Measurements from ENCODE around the gene ZNRF3. TPM values are rescaled to one million over a fixed set of nuclear protein-coding genes. Genes with fewer than 3 reads are reported as not detected.

The ZNRF3 gene
- total RNA-seq, 1 donor from 2014 or later = 5.8 TPM

DNA sequence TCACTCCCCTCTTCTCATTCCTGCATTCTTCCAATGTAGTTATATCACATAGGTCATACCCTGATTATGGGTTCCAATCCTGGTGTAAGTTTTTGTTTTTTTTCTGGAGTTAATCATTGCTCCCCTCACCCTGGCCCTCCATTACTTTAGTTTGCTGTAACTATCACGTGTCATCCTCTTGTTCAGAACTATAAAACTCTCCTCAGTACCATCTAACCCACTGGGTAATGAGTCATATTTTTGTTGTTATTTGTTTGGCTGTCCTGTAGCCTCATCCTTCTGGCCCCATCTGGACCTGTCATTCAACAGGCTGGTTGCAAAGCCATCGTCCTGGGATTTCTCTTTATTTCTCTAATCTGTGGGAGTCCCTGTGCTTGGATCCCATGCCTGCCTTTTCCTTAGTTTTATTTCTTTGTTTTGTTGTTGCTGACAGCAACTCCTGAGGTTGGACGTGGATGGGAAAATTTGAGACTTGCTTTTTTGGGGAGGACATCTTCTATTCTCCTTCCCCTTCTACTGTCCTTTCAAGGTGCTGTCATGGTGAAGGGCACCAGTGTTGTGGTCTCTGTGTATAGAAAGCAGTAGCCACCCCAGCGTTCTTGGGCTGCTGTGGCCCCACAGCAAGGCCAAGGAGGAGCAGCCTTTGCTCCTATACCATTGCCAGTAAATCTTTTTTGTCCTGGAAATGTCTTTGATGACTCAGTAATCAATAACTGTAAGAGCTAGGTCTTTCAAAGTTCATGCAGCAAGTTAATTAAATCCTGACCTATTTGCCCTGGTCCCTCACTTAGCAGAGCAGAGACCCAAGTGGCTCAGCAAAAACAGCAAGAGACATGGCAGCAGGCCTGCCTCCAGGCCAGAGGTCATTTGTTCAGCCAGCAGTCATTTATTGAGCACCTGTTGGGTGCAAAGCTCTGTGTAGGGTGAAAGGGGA is 95.8 kb downstream of the ZNRF3 start:
- Histone ChIP-seq H3K4me3 (ENCODE audit: insufficient read depth, low read depth, low read length) (no peak overlapping the region), H3K4me2 (ENCODE audit: low read length) (no peak overlapping the region), H4K20me1 (ENCODE audit: insufficient read depth, low read length) (no peaks in the 10 kb centered on the region), H2AFZ (ENCODE audit: low read depth, low read length) (no peak overlapping the region), H3K4me1 (ENCODE audit: insufficient read depth, low read length) (peaks cover 27% of the 10 kb centered on the region), H3K36me3 (ENCODE audit: insufficient read depth, low read length) (no peaks in the 10 kb centered on the region), H3K9ac (ENCODE audit: low read length) (no peak overlapping the region), H3K9me3 (ENCODE audit: insufficient read depth, low read depth, low read length) (no peaks in the 10 kb centered on the region), H3K79me2 (ENCODE audit: insufficient read depth, low read length) (peaks cover 14% of the 10 kb centered on the region), H3K27ac (ENCODE audit: low read depth, low read length) (no peak overlapping the region), H3K27me3 (ENCODE audit: insufficient read depth, low read length) (no peaks in the 10 kb centered on the region)
- FAIRE-seq (no peak), DNase-seq (ENCODE audit: low read depth) (no peak)
- H3K4me1 Mint-ChIP-seq (ENCODE audit: low read depth, unreplicated experiment) = peaks cover 47% of the 10 kb centered on the region
- TF ChIP-seq, protein P1, sequence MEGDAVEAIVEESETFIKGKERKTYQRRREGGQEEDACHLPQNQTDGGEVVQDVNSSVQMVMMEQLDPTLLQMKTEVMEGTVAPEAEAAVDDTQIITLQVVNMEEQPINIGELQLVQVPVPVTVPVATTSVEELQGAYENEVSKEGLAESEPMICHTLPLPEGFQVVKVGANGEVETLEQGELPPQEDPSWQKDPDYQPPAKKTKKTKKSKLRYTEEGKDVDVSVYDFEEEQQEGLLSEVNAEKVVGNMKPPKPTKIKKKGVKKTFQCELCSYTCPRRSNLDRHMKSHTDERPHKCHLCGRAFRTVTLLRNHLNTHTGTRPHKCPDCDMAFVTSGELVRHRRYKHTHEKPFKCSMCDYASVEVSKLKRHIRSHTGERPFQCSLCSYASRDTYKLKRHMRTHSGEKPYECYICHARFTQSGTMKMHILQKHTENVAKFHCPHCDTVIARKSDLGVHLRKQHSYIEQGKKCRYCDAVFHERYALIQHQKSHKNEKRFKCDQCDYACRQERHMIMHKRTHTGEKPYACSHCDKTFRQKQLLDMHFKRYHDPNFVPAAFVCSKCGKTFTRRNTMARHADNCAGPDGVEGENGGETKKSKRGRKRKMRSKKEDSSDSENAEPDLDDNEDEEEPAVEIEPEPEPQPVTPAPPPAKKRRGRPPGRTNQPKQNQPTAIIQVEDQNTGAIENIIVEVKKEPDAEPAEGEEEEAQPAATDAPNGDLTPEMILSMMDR (IDR thresholded peaks at IDR 0.05; ENCODE audit: insufficient read depth, low read depth, low read length) = no peak
- TF ChIP-seq EZH2 (IDR thresholded peaks at IDR 0.05; ENCODE audit: insufficient read depth, low read length) = no peak
- no peak overlapping the region for H3K4me3 Mint-ChIP-seq (ENCODE audit: unreplicated experiment)
- no peaks in the 10 kb centered on the region for H3K36me3 Mint-ChIP-seq (ENCODE audit: low read depth, unreplicated experiment)
- H3K27me3 Mint-ChIP-seq (ENCODE audit: low read depth, unreplicated experiment) = no peaks in the 10 kb centered on the region
- H3K27ac Mint-ChIP-seq (ENCODE audit: unreplicated experiment) = peak overlapping the region; percentile 80
- H3K9me3 Mint-ChIP-seq (ENCODE audit: unreplicated experiment) = no peaks in the 10 kb centered on the region

- Histone ChIP-seq H4K20me1 (ENCODE audit: insufficient read depth, low read length) (no peaks in the 10 kb centered on the region), H3K9me3 (ENCODE audit: insufficient read depth, low read depth, low read length) (no peaks in the 10 kb centered on the region), H2AFZ (ENCODE audit: low read depth, low read length) (no peak overlapping the region), H3K4me2 (ENCODE audit: low read length) (no peak overlapping the region), H3K27me3 (ENCODE audit: insufficient read depth, low read length) (no peaks in the 10 kb centered on the region), H3K79me2 (ENCODE audit: insufficient read depth, low read length) (peaks cover 14% of the 10 kb centered on the region), H3K4me1 (ENCODE audit: insufficient read depth, low read length) (peaks cover 27% of the 10 kb centered on the region), H3K9ac (ENCODE audit: low read length) (no peak overlapping the region), H3K27ac (ENCODE audit: low read depth, low read length) (no peak overlapping the region), H3K4me3 (ENCODE audit: insufficient read depth, low read depth, low read length) (no peak overlapping the region), H3K36me3 (ENCODE audit: insufficient read depth, low read length) (no peaks in the 10 kb centered on the region)
- no peak for DNase-seq (ENCODE audit: low read depth)
- Mint-ChIP-seq H3K27ac (ENCODE audit: unreplicated experiment) (no peak overlapping the region), H3K36me3 (ENCODE audit: low read depth, unreplicated experiment) (no peaks in the 10 kb centered on the region), H3K9me3 (ENCODE audit: unreplicated experiment) (peaks cover 3% of the 10 kb centered on the region), H3K4me3 (ENCODE audit: unreplicated experiment) (no peak overlapping the region), H3K27me3 (ENCODE audit: low read depth, unreplicated experiment) (no peaks in the 10 kb centered on the region), H3K4me1 (ENCODE audit: low read depth, unreplicated experiment) (peaks cover 50% of the 10 kb centered on the region)
- TF ChIP-seq EZH2 (IDR thresholded peaks at IDR 0.05; ENCODE audit: insufficient read depth, low read length) = no peak
- TF ChIP-seq, protein P1 (IDR thresholded peaks at IDR 0.05; ENCODE audit: insufficient read depth, low read depth, low read length) = no peak
- no peak for FAIRE-seq
These were observed 97.0 kb downstream of the ZNRF3 start for GRCh38 chr22:28980326-28980725.
